HG03558 (cell line): ENCODE data around the gene CCDC194.
"Not testable (repeated sequence)": the region's sequence is repeated elsewhere in the genome, so short reads cannot be mapped to it uniquely, and the experiment has no call there.

Experiments used
- ATAC-seq: cut with Tn5 transposase; IDR thresholded peaks from one replicate; pipeline ENCODE4 v1.9.1; 2021; ENCODE audit warnings: moderate number of reproducible peaks; ENCODE audit not compliant: unreplicated experiment; ENCODE audit errors: extremely low read depth

CCDC194 gene

DNA sequence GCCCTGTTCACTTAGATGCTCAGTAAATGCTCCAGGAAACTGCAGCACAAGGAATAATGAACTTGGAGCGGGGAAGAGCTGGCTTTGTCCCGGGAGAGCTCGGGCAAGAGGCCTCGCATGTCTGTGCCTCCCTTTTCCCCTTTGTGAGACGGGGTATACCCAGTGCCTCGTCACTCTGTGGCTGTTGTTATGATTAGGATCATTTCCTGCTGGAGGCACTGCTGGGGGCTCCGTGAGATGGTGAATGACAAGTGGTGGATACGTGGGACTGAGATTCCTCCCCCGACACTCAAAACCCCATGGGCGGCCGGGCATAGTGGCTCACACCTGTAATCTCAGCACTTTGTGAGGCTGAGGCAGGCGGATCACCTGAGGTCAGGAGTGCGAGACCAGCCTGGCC is 15.7 kb downstream of the CCDC194 start:
- ATAC-seq: no peak

DNA sequence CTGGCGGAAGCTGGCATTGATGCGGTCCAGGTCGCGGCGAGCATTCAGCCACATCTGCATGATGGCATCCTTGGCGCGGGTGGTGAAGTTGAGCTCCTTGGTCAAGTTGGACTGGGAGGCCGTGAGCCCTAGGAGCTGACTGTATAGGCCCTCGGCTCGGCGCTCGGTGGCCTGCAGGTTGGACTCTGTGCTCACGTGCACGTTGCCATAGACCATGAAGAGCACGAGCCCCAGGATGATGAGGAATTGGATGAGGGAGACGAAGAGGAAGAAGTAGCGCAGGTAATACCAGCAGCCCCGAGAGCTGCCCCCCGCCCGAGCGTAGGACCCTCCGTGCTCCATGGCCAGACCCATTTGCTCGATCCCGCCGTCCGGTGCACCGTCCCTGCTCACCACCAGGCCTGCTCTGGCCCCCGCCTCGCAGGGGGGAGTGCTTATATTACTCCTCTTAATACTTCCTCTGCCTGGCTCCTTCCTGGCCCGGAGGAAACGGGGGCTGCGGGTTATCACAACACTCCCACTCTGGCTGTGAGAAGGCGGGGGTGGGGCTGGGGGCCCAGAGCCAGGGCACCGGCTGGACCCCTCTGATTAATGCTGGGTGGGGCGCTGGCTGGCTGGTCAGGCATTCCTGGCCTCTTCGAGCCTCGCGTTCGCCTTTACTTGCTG is 16.9 kb downstream of the CCDC194 start, which contains the start of gene PLVAP:
Gene PLVAP, minus strand, starts transcription at position 408 of the 666 bp plus-strand sequence. Its CDS starts 54 bp downstream, at position 354.
- no peak for ATAC-seq

DNA sequence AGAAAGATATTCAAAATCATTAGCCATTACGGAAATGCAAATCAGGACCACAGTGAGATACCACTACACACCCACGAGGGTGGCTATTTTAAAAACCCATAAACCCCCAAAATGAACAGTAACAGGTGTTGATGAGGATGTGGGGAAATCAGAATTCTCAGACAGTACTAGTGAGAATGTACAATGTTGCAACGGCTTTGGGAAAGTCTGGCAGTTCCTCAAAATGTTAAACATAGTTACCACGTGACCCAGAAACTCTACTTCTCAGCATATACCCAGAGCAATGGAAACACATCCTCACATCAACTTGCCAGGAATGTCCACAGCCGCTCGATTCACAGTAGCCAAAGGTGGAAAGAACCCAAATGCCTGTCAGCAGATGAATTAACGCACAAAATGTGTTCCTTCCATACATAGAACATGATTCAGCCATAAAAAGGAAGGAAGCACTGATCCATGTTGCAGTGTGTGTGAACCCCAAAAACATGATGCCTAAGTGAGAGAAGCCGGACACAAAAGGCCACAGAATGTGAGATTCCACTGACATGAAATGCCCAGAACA is 23.9 kb downstream of the CCDC194 start:
- ATAC-seq: peak; percentile 70

DNA sequence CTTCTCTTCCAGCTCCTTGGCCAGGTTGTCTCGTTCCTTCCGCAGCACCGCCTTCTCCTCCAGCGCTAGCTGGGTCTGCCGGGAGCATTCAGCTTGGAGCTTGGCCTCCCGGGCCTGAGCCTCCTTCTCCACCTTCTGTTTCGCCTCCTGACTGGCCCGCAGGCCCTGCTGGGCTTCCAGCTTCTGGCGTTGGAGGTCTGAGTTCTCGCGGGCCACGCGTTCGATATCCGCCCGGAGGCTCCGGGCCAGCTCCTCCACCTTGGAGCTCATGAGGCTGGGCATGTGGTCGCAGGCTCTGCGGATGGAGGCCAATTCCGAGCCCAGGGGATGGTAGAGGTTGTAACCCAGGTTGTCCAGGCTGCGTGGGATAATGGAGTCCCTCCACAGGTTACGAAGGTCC is 28.6 kb downstream of the CCDC194 start:
- no peak for ATAC-seq

DNA sequence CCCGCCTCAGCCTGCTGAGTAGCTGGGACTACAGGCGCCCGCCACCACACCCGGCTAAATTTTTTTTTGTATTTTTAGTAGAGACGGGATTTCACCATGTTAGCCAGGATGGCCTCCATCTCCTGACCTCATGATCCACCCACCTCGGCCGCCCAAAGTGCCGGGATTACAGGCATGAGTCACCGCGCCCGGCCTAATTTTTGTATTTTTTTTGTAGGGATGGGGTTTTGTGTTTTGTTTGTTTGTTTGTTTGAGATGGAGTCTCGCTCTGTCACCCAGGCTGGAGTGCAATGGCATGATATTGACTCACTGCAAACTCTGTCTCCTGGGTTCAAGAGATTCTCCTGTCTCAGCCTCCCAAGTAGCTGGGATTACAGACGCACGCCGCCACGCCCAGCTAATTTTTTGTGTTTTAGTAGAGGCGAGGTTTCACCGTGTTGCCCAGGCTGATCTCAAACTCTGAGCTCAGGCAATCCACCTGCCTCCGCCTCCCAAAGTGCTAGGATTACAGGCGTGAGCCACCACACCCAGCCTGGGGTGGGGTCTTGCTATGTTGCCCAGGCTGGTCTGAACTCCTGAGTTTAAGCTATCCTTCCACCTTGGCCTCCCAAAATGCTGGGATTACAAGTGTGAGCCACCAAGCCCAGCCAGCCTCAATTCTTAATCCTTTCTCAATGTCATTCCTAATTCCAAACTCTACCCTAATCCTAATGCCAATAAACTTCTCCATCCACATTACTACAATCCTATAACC is 30.0 kb downstream of the CCDC194 start:
- ATAC-seq: not testable (repeated sequence)

DNA sequence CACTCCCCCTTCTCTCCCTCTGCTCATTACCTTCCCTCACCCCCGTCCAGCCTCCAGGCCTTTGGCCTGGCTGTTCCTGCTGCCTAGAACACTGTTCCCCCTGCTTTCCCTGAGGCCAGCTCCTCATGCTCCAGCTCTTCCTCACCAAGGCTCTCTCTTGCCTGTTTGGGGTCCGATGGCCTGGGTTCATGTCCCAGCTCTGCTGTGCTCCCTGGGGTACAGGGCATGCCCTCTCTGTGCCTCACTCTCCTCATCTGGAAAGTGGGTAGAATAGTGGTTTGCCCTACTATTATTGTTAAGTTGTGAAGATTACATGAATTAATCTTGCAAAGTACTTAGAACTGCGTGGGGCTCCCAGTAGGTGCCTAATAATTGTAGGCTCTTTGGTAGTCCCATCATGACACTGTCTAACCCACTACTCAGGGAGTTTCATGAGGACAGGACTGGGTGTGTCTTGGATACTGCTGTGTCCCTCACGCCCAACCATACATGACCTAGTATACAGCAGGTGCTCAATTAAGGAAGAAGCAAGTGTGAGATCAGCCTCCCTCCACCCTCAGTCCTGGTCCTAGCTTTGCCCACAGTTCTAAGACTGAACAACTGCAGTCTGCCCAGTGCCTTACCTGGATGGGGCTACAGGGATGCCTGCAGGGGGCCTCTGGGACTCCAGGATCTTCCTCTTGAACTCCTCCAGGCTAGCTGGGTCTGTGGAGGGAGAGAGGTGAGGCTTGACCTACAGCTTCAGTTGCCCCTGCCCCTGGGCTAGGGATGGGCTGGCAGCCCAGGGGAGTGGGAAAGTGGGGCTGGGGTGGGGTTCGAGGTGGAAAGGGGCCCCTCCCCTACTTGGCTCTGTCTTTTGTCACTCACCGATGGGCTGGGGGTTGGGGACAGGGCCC is 33.8 kb downstream of the CCDC194 start:
- ATAC-seq: no peak

DNA sequence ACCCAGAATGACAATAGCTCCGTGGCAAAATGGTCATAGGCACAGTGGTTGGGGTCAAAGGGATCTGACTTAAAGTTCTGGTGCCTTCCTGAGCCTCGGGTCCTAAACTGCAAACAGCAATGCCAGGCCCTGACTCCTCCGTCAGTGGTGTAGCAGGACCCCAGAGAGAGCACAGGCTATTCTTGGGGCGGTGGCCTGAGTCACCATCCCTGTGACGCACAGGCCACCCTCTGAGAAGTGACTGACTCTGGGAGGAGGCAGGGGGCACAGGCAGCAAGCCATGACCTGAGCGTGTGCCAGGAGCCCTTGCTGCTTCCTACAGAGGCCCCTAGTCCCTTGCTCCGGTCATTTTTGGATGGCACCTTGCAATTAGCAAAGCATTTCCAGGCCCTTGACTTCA is 35.6 kb downstream of the CCDC194 start:
- ATAC-seq: no peak

DNA sequence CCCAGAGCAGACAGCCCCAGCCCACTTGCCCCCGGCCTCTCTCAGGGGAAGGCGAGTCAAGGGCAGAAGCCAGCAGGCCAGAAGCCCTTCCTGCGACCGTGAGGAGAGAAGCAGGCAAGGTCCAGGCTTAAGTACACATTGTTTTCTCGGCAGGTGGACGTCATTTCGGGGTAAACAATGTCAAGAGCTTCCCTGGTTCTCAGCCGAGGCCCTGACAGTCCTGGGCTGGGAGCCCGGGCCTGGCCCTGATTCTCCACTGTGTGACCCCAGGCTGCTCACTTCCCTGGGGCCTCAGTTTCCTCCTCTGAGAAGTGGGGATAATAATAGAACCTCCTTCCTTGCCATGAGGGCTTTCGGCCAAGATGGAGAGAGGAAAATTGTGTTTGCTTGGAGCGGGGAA is 36.3 kb downstream of the CCDC194 start:
- ATAC-seq: no peak

DNA sequence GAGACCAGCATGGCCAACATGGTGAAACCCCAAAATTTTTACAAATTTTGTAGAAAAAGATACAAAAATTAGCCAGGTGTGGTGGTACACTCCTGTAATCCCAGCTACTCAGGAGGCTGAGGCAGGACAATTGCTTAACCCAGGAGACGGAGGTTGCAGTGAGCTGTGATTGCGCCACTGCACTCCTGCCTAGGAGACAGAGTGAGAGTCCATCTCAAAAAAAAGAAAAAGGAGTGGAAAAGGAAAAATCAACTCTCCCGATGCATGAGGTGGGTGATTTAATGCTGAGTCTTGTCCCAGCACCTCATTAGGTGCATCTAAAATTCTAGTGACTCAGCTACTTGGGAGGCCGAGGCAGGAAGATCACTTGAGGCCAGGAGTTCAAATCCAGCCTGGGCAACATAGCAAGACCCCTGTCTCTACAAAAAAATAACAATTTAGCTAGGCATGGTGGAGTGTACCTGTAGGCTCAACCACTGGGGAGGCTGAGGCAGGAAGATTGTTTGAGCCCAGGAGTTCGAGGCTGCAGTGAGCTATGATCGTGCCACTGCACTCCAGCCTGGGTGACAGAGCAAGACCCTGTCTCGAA is 36.8 kb downstream of the CCDC194 start:
- no peak for ATAC-seq

DNA sequence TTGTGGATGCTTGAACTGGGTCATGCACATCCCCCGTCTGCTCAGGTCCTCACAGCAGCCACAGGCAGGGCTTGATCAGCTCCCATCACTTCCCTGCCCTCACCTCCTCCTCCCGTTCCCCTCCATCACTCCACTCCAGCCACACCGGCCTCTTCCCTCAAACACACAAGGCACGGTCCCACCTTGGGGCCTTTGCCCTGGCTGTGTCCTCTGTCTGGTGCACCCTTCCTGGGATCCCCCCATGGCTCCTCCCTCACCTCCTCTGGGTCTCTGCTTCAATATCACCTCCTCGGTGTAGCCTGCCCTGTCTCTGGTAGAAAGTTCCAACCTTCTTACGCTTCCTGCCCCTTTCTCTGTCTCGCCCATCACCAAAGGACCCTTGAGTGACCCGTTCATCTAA is 40.6 kb downstream of the CCDC194 start:
- no peak for ATAC-seq

DNA sequence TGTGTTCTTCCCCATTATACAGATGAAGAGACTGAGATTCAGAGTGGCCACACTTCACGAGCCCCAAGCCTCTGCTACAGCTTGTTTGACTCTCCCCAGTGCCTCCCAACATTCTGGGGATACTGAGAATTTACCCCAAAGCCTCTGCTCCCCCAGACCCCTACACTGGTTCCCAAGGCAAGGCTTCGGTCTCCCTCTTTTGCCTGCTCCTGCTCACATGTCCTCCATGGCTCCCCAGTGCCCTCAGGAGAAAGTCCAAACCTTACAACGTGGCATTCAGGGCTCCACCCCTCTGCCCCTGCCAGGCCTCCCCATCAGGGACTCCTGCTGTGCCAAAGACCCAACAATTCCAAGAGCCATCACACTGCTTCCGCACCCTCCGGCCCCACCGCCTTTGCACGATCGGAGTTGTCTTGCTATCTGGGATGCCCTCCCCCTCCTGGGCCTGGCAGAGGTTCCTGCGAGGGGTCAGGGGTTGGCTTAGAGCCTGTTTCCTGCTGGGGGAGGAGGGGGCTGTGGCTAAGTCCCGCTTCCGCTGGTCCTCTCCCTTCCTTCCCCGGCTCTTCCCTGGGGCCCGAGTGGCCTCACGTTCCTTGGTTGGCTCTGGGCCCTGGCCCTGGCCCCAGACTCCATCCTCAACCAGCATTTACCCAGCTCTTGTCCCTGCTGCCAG is 41.3 kb downstream of the CCDC194 start:
- no peak for ATAC-seq

DNA sequence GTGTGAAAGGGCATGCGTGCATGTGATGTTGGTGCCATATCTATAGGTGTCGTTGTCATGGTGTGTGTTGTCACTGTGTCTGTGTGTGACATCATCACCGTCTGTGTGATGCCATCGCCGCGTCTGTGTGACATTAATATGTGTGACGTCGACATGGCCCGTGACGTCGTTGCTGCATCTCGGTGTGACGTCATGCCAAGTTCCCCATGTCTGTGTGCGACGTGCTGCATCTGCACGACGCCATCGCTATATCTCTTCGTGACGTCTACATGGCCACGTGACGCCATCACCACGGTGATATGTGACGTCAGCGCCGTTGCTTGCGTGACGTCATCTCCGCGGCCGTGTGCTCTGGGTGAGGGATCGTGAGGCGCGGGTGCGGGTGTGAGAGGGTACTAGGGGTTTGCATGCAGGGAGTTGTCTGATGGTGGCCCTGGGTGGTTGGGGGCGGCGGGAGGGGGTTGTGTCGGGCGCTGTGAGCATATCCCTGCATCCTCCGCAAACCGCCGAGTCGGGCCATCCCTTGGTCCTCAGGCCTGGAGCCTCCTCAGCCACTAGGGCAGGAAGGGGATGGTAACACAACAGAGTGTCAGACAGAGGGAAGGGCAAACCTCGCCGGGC is 42.1 kb downstream of the CCDC194 start:
- no peak for ATAC-seq

DNA sequence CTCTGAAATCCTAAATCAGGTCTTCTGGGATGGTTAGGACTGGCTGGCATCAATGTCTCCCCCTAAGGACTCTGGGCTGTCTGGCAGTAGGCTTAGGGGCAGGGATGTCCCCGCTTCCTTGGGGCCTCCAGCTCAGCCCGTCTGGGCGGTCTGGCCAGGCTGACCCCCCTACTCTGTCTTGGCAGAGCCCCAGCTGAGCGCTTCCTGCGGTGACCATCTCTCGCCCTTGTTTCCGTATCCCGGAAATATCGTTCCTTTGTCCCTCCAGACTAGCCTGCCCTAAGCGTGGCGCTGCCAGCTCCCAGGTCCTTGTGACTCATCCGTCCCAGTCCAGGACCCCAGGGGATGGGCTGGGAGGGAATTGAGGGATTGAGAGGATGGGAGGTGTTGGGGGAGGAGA is 45.3 kb downstream of the CCDC194 start:
- no peak for ATAC-seq

DNA sequence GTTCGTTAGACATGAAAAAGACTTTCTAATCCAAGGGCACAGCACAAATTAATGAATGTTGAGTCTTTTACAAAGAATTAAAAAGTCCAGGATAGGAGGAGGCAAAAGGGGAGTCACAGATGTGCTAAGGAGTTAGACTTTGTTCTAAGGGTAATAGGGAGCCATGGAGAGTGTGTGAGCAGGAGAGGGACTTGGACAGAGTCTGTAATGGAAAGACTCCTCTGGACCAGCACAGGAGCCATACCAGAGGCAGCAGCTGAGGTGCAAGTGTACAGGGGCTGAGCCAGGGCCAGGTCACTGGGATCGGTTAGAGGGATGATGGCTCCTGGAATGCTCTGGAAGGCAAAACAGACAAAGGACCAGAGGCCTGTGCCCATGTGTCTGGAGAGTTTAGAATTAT is 46.1 kb downstream of the CCDC194 start:
- ATAC-seq: no peak

DNA sequence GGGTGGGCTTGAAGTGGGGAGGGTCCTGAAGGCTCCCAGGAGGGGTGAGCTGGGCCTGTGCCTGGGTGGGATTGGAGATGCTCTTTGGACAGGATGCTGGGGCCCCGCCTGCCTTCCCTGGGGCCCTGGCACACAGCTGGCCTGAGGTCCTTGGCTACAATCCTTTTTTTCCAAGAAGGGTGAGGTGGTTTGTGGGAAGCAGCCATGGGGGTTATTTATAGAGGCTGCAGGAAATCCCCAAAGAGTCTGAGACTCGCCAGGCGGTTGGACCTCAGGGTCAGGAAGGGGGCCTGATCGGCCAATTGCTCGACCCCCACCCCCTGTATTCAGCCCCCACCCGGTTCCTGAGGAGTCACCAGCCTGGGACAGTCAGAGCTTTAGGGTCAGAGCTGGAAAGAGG is 46.6 kb downstream of the CCDC194 start:
- no peak for ATAC-seq

DNA sequence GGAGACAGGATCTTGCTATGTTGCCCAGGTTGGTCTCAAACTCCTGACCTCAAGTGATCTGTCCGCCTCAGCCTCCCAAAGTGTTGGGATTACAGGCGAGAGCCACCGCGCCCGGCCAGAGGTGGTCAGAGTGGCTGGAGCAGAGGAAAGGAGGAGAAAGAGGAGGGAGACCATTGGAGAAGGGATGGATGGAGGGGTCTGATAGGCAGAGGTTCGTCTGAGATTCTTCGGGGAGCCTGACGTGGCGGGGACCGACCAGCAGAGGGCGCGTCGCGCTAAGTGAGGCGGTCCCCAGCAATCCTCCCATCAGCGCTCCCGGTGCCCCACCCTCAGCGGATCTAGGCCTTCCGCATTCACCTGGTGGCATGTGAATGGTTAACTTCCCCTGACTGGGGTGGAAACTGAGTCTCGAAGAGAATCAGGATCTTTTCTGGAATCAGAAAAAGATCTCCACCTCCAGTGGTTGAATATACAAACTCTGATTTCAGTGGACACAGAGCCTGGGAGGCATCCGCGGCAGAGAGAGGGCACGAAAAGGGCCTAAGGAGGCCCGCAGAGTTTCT is 47.8 kb downstream of the CCDC194 start:
- ATAC-seq: no peak

DNA sequence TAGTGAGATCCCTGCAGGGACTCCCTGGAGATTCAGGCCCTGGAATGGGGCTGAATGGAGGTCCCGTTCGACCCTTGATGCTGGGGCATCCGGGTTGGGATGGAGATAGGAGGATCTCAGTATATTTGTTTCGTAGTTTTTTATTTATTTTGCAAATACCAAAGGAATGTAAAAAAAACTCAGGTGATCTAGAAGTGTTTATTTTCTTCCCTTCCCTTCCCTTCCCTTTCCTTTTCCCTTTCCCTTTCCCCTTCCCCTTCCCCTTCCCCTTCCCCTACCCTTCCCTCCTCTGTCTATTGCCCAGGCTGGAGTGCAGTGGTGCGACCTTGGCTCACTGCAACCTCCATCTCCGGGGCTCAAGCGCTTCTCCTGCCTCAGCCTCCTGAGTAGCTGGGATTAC is 52.2 kb downstream of the CCDC194 start:
- no peak for ATAC-seq

DNA sequence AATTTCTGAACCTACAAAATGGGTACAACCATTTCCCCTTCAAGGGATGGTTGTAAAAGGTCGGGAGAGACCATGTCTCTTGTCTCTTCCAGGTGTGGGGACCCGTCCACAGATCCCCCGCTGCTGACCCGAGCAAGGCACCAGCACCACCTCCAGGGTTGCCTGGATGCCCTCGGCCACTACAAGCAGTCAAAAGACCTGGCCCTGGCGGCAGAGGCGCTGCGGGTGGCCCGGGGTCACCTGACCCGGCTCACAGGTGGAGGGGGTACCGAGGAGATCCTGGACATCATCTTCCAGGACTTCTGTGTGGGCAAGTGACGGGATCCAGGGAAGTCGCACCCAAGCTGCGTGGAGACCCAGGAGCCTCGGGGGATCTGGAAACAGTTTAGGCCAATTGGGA is 52.6 kb downstream of the CCDC194 start:
- ATAC-seq: no peak

DNA sequence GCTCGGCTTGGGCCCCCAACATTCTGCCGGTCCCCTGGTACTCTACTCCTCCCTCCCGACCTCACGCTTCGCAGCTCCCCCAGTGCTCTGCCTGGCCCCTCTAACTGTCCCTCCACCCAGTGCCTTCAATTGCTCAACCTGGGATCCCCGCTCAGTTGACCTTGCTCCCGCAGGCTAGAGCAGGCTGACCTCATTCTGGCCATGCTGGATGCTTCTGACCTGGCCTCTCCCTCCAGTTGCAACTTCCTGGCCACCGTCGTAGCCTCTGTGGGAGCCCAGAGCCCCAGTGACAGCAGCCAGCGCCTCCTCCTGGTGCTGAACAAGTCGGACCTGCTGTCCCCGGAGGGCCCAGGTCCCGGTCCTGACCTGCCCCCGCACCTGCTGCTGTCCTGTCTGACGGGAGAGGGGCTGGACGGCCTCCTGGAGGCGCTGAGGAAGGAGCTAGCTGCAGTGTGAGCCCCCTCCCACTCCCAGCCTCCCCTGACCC is 53.1 kb downstream of the CCDC194 start:
- ATAC-seq: no peak
